Naive thymus-derived CD8-positive, alpha-beta T cell (primary cell): ENCODE data around the gene EDDM13. TPM values are rescaled to one million over a fixed set of nuclear protein-coding genes. Genes with fewer than 3 reads are reported as not detected.
"Not testable (repeated sequence)": the region's sequence is repeated elsewhere in the genome, so short reads cannot be mapped to it uniquely, and the experiment has no call there.

Experiments
- ATAC-seq, 2 donors: fragments of 150-1000 bp; cut with Tn5 transposase in 1 of 2; sonication (Bioruptor Pico), chemical (Tn5 transposase) in 1 of 2; 1 replicate in 1 of 2; 2 replicates in 1 of 2; pipeline ENCODE4 v1.10.0; 2021; ENCODE audit warnings: mild to moderate bottlenecking in 2 of 2, moderate library complexity in 2 of 2
- POLR2A ChIA-PET: fragments of 350-600 bp; sonication (Branson Sonifier 250); formaldehyde crosslinking; loops from one replicate; lab custom pipeline; 2021; ENCODE audit warnings: antibody characterized with exemption; lab: Charles Lee
- DNase-seq, 10 donors: peaks; one replicate each; pipeline versions ENCODE4 v3.0.0 to v3.0.0-alpha.2; 2020 to 2022
- H3K27ac Mint-ChIP-seq, 10 donors: one replicate each; pipeline ENCODE4 v1.8.0; 2020 to 2022; ENCODE audit warnings: mild to moderate bottlenecking in 10 of 10, mixed read lengths in 10 of 10, moderate library complexity in 4 of 10, inconsistent platforms in 1 of 10
- H3K27me3 Mint-ChIP-seq, 5 donors: one replicate each; pipeline ENCODE4 v1.8.0; 2021 to 2022; ENCODE audit warnings: mixed read lengths in 5 of 5
- H3K36me3 Mint-ChIP-seq, 3 donors: one replicate each; pipeline ENCODE4 v1.8.0; 2020 to 2022; ENCODE audit warnings: mixed read lengths in 3 of 3, mild to moderate bottlenecking in 2 of 3, inconsistent platforms in 1 of 3
- H3K4me1 Mint-ChIP-seq, 4 donors: one replicate each; pipeline ENCODE4 v1.8.0; 2021 to 2022; ENCODE audit warnings: mixed read lengths in 4 of 4
- H3K4me3 Mint-ChIP-seq, 10 donors: one replicate each; pipeline ENCODE4 v1.8.0; 2020 to 2022; ENCODE audit warnings: mild to moderate bottlenecking in 10 of 10, mixed read lengths in 10 of 10, moderate library complexity in 6 of 10, inconsistent platforms in 1 of 10
- H3K9me3 Mint-ChIP-seq, 9 donors: one replicate each; pipeline ENCODE4 v1.8.0; 2020 to 2022; ENCODE audit warnings: mixed read lengths in 9 of 9, mild to moderate bottlenecking in 3 of 9, inconsistent platforms in 1 of 9, moderate library complexity in 1 of 9
- polyA plus RNA-seq, 3 donors: library from polyadenylated mRNA; unstranded; fragments of 300-500 nt; fragmentation: Illumina TruSeq; gene quantifications; one replicate each; pipeline ENCODE4 v1.2.3, GENCODE V29; 2021
- total RNA-seq, 8 experiments: library from RNA in 2 of 8; stranded (reverse) in 2 of 8; gene quantifications; one replicate each; pipeline ENCODE4 v1.2.3 and lab custom pipeline; 2021 to 2026

EDDM13 gene
- total RNA-seq (not detected), polyA plus RNA-seq (1 to 10 TPM in 2 of 3 donors, not detected in 1; 1.5 to 3.0 TPM), total RNA-seq (lab: John Stamatoyannopoulos, UW) (0 to 0.50 (median 0.04) reads per million in 6 experiments)

- peaks cover 2 to 14% (median 12%) of the 10 kb centered on the region in 3 donors for H3K36me3 Mint-ChIP-seq
- ATAC-seq (no peak), DNase-seq (no peak)
- peaks cover 0 to 5% (median 1%) of the 10 kb centered on the region in 4 donors for H3K4me1 Mint-ChIP-seq
- H3K4me3 Mint-ChIP-seq: no peak within 1 kb of the TSS
- no peaks in the 10 kb centered on the region for H3K27me3 Mint-ChIP-seq
- POLR2A ChIA-PET: no interaction called here
- peaks cover 0 to 8% (median 4%) of the 10 kb centered on the region in 9 donors for H3K9me3 Mint-ChIP-seq
- H3K27ac Mint-ChIP-seq: no peak within 1 kb of the TSS
Measured at GRCh38 chr19:56272161-56272798, at the start of gene EDDM13. EDDM13 (plus strand) TSS chr19:56272748; CDS start chr19:56272835, 87 bp downstream.

GRCh38 chr19:56222901-56223300 is 49.6 kb upstream of the EDDM13 start:
- H3K4me3 Mint-ChIP-seq: no peak overlapping the region
- no peak for DNase-seq
- H3K27me3 Mint-ChIP-seq: peaks cover 3 to 9% (median 5%) of the 10 kb centered on the region in 5 donors
- H3K27ac Mint-ChIP-seq: peak overlapping the region in 1 of 10 donors; percentile 1
- ATAC-seq: no peak
- POLR2A ChIA-PET: no interaction called here
- H3K9me3 Mint-ChIP-seq: peaks cover 0 to 2% (median 0%) of the 10 kb centered on the region in 9 donors
- H3K4me1 Mint-ChIP-seq: peaks cover 0 to 2% (median under 1%) of the 10 kb centered on the region in 4 donors
- H3K36me3 Mint-ChIP-seq: peaks cover 0 to 32% (median 21%) of the 10 kb centered on the region in 3 donors

- DNase-seq: no peak
- no peaks in the 10 kb centered on the region for H3K9me3 Mint-ChIP-seq
- H3K27ac Mint-ChIP-seq: no peak overlapping the region
- no peaks in the 10 kb centered on the region for H3K4me1 Mint-ChIP-seq
- peaks cover 0 to 32% (median 21%) of the 10 kb centered on the region in 3 donors for H3K36me3 Mint-ChIP-seq
- ATAC-seq: no peak
- POLR2A ChIA-PET: no interaction called here
- H3K4me3 Mint-ChIP-seq: no peak overlapping the region
- peaks cover 0 to 6% (median 2%) of the 10 kb centered on the region in 5 donors for H3K27me3 Mint-ChIP-seq
Measured at GRCh38 chr19:56223481-56223880, 49.1 kb upstream of the EDDM13 start.

GRCh38 chr19:56245121-56245740 is 27.3 kb upstream of the EDDM13 start:
- POLR2A ChIA-PET: no interaction called here
- Mint-ChIP-seq H3K36me3 (no peaks in the 10 kb centered on the region), H3K27me3 (no peaks in the 10 kb centered on the region), H3K27ac (peak overlapping the region in 1 of 10 donors; percentile 51), H3K4me3 (no peak overlapping the region), H3K4me1 (no peaks in the 10 kb centered on the region), H3K9me3 (no peaks in the 10 kb centered on the region)
- DNase-seq: no peak
- no peak for ATAC-seq

- H3K4me3 Mint-ChIP-seq, H3K27me3 Mint-ChIP-seq, H3K27ac Mint-ChIP-seq, H3K9me3 Mint-ChIP-seq, H3K36me3 Mint-ChIP-seq, DNase-seq, ATAC-seq, H3K4me1 Mint-ChIP-seq, POLR2A ChIA-PET: not testable (repeated sequence)
Measured at GRCh38 chr19:56245764-56246163, 26.8 kb upstream of the EDDM13 start.

GRCh38 chr19:56248736-56249338 is 23.7 kb upstream of the EDDM13 start:
- H3K9me3 Mint-ChIP-seq, DNase-seq, H3K4me1 Mint-ChIP-seq, H3K27ac Mint-ChIP-seq, ATAC-seq, POLR2A ChIA-PET, H3K36me3 Mint-ChIP-seq, H3K4me3 Mint-ChIP-seq, H3K27me3 Mint-ChIP-seq: not testable (repeated sequence)

GRCh38 chr19:56252699-56253422 is 19.7 kb upstream of the EDDM13 start:
- ATAC-seq (peak; percentile 63 to 68), DNase-seq (peak; percentile 28 to 84 (median 51))
- Mint-ChIP-seq H3K36me3 (peaks cover 0 to 2% (median 0%) of the 10 kb centered on the region in 3 donors), H3K4me1 (peaks cover 0 to 6% (median 3%) of the 10 kb centered on the region in 4 donors), H3K27me3 (no peaks in the 10 kb centered on the region), H3K9me3 (peaks cover 0 to 3% (median 0%) of the 10 kb centered on the region in 9 donors), H3K27ac (peak overlapping the region in 1 of 10 donors; percentile 67), H3K4me3 (no peak overlapping the region)
- POLR2A ChIA-PET: interaction anchor here (0.6 to 1.5 kb wide), 2 partner anchors 62 to 621 kb away, joined by 3 read pairs; partner anchors contain the start of gene ZSCAN5A

GRCh38 chr19:56253737-56254136 is 18.8 kb upstream of the EDDM13 start:
- H3K4me1 Mint-ChIP-seq: peaks cover 0 to 6% (median 3%) of the 10 kb centered on the region in 4 donors
- H3K4me3 Mint-ChIP-seq: no peak overlapping the region
- POLR2A ChIA-PET: interaction anchor here (1.5 kb wide), 1 partner anchor 61 kb away, joined by 3 read pairs; the partner anchor contains the start of gene ZSCAN5A
- H3K27ac Mint-ChIP-seq: no peak overlapping the region
- ATAC-seq (peak in 1 of 2 donors; percentile 58), DNase-seq (peak in 3 of 10 donors; percentile 36 to 47 (median 43))
- H3K9me3 Mint-ChIP-seq: peaks cover 0 to 3% (median 0%) of the 10 kb centered on the region in 9 donors
- no peaks in the 10 kb centered on the region for H3K27me3 Mint-ChIP-seq
- peaks cover 0 to 2% (median 0%) of the 10 kb centered on the region in 3 donors for H3K36me3 Mint-ChIP-seq

- peaks cover 0 to 4% (median 2%) of the 10 kb centered on the region in 4 donors for H3K4me1 Mint-ChIP-seq
- H3K36me3 Mint-ChIP-seq: peaks cover 0 to 3% (median 3%) of the 10 kb centered on the region in 3 donors
- H3K4me3 Mint-ChIP-seq: no peak overlapping the region
- no peaks in the 10 kb centered on the region for H3K27me3 Mint-ChIP-seq
- no peak for DNase-seq
- no peaks in the 10 kb centered on the region for H3K9me3 Mint-ChIP-seq
- ATAC-seq: no peak
- H3K27ac Mint-ChIP-seq: no peak overlapping the region
- POLR2A ChIA-PET: no interaction called here
Measured at GRCh38 chr19:56258272-56258671, 14.3 kb upstream of the EDDM13 start.

- Mint-ChIP-seq H3K27ac (peak overlapping the region in 2 of 10 donors; percentile 46 to 53), H3K4me1 (no peaks in the 10 kb centered on the region), H3K4me3 (no peak overlapping the region), H3K27me3 (no peaks in the 10 kb centered on the region), H3K9me3 (no peaks in the 10 kb centered on the region), H3K36me3 (peaks cover 0 to 6% (median 4%) of the 10 kb centered on the region in 3 donors)
- DNase-seq (no peak), ATAC-seq (no peak)
- POLR2A ChIA-PET: no interaction called here
Measured at GRCh38 chr19:56261145-56261544, 11.4 kb upstream of the EDDM13 start.

GRCh38 chr19:56261932-56262331 is 10.6 kb upstream of the EDDM13 start:
- DNase-seq, POLR2A ChIA-PET, H3K4me3 Mint-ChIP-seq, H3K27ac Mint-ChIP-seq, H3K4me1 Mint-ChIP-seq, ATAC-seq, H3K9me3 Mint-ChIP-seq, H3K27me3 Mint-ChIP-seq, H3K36me3 Mint-ChIP-seq: not testable (repeated sequence)

GRCh38 chr19:56263319-56263718 is 9.2 kb upstream of the EDDM13 start:
- DNase-seq: no peak
- ATAC-seq: no peak
- H3K4me1 Mint-ChIP-seq: no peaks in the 10 kb centered on the region
- H3K36me3 Mint-ChIP-seq: peaks cover 0 to 7% (median 6%) of the 10 kb centered on the region in 3 donors
- H3K27ac Mint-ChIP-seq: no peak overlapping the region
- H3K9me3 Mint-ChIP-seq: no peaks in the 10 kb centered on the region
- no peak overlapping the region for H3K4me3 Mint-ChIP-seq
- H3K27me3 Mint-ChIP-seq: no peaks in the 10 kb centered on the region
- POLR2A ChIA-PET: no interaction called here
